IPS DF 4.7 (cell line): ENCODE data around the gene DCAF16.

Source experiments
- DNase-seq: peaks from one replicate; pipeline ENCODE4 v3.0.0-alpha.2; 2013; ENCODE audit warnings: low spot score; ENCODE audit errors: extremely low read depth

Gene DCAF16

GRCh38 chr4:17785858-17786257, 24.7 kb downstream of the DCAF16 start:
- DNase-seq: no peak

GRCh38 chr4:17781300-17782287, 29.0 kb downstream of the DCAF16 start, which contains the start of gene FAM184B:
FAM184B (minus strand) TSS chr4:17781621; CDS start chr4:17781299, 322 bp downstream.
- DNase-seq: no peak

- no peak for DNase-seq
Measured at GRCh38 chr4:17780501-17781299, 29.9 kb downstream of the DCAF16 start.

- DNase-seq: no peak
Measured at GRCh38 chr4:17778431-17778830, 32.1 kb downstream of the DCAF16 start.

DNA sequence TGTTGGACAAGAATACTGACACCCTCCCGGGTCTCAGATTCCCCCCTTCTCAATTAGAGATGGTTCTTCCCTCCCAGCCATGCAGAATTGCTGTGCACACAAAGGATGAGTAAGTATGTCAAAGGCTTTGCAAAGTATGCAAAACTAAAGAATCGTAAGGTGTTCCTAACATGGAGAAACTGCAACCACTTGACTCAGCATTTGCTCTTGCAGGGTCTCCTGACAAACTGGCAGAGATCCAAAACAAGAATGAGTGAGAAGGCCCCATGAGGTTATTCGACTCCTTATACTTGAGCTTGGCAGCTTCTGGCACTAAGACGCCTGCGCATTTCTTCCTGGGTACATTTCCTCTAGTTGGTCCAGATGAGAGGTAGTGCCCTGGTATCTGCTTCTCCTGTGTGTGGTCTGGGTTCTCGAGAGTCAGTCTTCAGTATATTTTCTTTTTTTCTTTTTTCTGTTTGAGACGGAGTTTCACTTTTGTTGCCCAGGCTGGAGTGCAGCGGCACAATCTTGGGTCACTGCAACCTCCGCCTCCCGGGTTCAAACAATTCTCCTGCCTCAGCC, 37.3 kb downstream of the DCAF16 start:
- no peak for DNase-seq

GRCh38 chr4:17771284-17771908, 39.2 kb downstream of the DCAF16 start:
- no peak for DNase-seq

- DNase-seq: no peak
Measured at GRCh38 chr4:17770845-17771244, 39.7 kb downstream of the DCAF16 start.

DNA sequence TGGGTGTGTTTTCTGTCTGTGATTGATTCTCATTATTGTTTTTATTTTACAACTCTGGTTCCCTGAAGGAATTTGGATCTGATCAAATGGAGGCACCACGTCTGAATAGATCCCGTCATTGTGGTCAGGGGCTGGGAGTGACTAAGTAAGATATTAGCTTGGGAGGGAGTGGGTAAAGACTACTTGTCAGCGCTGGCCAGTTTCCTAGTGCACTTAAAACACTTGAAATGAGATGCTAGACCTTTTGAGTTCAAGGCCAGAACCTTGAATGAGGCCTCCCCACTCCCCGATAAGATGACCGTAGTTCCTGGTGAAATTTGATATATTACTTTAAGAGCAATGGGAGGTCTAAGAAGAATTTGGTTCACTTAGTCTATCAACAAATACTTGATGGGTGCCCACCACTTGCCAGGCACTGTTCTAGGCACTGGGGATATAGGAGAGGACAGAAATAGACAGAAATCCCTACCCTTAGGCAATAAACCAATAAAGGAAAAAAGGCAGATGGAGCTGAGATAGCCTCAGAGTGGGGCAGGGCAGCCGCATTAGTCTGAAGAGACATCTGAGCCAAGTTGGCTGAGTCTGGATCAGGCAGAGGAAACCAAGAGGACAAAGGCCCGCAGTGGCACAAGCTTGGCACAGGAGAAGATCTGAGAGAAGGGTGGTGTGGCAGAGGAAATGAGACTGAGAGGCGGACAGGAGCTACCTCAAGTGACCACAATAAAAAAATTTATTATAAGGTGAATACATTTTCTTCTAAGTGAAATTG, 41.0 kb downstream of the DCAF16 start:
- no peak for DNase-seq

DNA sequence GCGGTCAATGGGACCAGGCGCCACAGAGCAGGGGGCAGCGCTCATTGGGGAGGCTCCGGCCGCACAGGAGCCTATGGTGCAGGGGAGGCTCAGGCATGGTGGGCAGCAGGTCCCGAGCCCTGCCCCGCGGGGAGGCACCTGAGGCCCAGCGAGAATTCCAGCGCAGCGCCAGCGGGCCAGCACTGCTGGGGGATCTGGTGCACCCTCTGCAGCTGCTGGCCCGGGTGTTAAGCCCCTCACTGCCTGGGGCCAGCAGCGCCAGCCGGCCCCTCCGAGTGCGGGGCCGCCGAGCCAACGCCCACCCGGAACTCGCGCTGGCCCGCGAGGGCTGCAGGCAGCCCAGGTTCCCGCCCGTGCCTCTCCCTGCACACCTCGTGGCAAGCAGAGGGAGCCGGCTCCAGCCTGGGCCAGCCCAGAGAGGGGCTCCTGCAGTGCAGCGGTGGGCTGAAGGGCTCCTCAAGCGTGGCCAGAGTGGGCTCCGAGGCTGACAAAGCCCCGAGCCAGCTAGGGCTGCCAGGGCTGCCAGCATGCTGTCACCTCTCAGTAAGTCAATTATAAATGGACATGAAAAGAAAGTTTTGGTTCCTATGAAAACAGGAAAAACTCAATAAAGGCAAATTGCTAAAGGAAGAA, 43.6 kb downstream of the DCAF16 start:
- DNase-seq: no peak

DNA sequence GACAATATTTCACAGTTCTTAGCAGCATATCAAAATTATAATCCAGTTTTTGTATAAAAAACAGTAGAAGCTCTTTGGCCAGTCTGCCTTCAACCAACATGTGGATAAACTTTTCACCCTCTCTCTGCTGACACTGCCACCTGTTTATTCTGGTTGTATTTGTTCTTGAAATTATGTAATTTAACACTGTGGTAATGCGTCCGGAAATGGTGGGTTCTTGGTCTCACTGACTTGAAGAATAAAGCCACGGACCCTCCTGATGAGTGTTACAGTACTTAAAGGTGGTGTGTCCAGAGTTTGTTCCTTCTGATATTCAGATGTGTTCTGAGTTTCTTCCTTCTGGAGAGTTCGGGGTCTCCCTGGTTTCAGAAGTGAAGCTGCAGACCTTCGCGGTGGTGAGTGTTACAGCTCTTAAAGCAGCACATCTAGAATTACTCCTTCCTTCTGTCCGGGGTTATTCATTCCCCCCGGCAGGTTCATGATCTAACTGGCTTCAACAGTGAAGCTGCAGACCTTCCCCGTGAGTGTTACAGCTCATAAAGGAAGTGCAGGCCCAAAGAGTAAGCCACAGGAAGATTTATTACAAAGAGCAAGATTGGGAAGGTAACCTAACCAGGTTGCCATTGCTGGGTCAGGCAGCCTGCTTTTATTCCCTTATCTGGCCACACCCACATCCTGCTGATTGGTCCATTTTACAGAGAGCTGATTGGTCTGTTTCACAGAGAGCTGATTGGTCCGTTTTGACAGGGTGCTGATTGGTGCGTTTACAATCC, 44.9 kb downstream of the DCAF16 start:
- no peak for DNase-seq

DNA sequence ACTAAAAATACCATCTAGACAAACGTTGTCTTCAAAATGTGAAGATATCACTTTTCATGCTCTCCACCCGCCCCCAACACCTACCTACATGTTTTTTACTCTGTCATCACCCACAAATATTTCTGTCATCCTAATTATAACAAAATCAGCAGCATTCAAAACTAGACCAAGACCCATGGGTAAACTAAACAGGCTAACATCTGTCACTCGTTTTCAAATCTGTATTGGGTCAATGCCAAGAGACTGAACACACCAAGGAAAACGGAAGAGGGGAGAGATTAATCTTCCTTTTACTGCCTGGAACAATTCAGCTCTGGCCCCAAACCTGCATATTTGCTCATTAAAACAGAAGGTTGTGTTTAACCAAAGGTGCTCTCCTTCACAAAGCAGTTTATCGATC, 46.6 kb downstream of the DCAF16 start:
- DNase-seq: no peak

DNA sequence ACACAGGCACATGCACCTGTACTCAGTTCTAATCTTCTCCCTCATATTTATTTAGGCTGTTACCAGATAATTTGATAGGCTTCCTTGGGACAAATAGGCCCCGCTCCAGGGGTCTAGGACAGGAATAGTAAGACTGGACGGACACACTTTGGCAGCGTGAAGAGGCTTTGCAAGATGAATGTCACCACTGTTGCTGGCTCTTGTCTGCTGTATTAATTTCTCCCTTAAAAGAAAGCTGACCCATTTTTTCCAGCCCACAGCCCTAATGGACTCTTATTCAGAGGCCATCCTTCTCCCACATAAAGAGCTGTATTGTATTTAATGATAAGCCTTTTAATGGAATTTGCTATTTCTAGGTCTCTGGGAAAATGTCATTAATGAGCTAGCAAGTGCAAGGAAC, 47.1 kb downstream of the DCAF16 start:
- no peak for DNase-seq

DNA sequence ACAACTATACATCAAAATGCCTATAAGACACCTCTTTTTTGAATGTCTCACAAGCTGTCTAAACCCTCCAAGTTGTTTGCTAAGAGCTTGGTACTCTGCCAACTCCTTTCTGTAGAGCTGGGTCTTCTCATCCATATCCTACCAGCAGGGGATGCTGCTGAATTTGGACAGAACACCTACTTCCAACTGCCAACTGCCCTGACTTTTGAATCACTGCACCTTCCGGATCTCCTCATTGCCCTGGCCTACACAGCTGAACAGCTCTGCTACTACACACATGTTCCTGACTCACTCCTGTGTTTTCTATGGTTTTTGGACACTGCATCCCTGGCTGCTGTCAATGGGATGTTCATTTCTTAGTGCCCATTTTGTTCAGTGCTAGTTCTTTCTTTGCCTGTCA, 47.8 kb downstream of the DCAF16 start:
- no peak for DNase-seq

- DNase-seq: no peak
Measured at GRCh38 chr4:17761062-17761461, 49.5 kb downstream of the DCAF16 start.

DNA sequence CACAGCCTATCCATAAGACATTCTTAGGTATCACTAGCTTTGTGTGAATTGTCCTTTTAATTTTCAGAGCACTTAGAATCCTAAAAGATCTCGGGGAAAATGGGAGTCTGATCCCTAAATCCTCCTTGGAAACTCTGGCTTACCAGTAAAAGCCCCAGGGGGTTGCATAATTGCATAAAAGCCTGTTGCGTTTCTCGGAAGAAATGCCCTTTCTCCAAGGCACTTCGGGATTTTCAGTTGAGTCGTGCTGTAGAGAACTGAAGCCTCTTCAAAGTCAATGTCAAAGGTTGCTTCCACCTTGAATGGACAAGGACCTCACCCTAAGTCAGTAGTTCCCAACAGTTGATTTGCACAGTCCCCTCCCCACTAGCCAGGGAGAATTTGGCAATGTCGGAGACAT, 49.9 kb downstream of the DCAF16 start:
- DNase-seq: no peak

DNA sequence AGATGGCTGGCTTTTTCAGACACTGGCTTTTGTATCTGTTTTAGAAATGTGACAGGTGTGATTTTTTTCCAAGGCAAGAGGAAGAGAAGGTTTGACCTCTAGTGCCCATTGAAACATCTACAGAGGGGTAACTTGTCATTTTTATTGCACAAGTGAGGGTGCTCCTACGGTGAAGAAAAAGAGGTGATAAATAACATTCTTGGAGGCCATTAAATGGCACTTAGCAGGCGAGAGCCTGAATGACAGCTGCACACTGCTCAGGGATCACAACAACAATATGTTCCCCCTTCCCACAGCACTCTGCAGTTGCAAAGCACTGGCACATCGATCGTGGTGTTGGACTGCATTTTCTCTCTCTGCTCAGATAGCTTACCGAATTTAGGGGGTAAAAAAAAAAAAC, 52.1 kb downstream of the DCAF16 start:
- DNase-seq: no peak

- no peak for DNase-seq
Measured at GRCh38 chr4:17757621-17758020, 52.9 kb downstream of the DCAF16 start.

GRCh38 chr4:17753646-17754045, 56.9 kb downstream of the DCAF16 start:
- DNase-seq: no peak
